ENCODE results near the gene ANKRD17. TPM values are rescaled to one million over a fixed set of nuclear protein-coding genes. Genes with fewer than 3 reads are reported as not detected.

ANKRD17 gene
- total and polyA plus RNA-seq, 9 of the 15 experiments (the other 6 are each of a cell fraction or from before 2014, with no cell fraction given) = 25.5 to 86.9 (median 52.2) TPM

DNA sequence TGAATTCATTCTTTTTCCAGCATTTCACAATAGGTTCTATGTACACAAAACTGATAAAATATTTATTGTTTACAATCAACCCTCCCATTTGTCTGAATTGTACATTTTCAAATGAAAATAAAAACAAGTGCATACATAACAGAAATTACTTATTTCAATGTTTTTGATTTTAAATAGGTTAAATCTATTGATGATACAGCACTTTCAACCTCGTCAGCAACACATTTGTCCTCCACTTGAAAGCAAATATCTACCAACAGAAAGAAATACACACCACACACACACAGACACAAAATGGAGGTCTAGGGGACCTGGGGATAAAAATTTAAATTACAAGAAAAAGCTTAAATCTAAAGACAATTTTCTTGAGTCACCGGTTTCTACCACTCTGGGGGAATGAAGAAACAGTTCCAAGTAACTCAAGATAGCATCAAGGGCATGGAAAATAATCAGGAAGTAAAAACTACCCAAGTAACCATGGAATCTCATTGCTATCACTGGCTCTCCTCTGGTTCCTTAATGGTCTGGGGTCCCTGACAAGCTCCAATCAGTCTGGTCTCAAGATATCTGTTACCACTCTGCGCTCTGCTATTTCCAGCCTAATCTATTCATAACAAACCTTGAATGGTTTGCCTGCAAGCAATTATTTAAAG lies 27.6 kb downstream of the ANKRD17 start (continued):
- TF ChIP-seq MIER1 (IDR thresholded peaks at IDR 0.05; ENCODE audit: low read depth) = no peak
- no peak for TF ChIP-seq L3MBTL2 (IDR thresholded peaks at IDR 0.05)
- TF ChIP-seq CHCHD3 (CRISPR knock-in tag; IDR thresholded peaks at IDR 0.05) = no peak
- TF ChIP-seq NR2C2 (CRISPR knock-in tag; IDR thresholded peaks at IDR 0.05) = no peak
- TF ChIP-seq NR2C2 (tag; IDR thresholded peaks at IDR 0.05) = no peak
- TF ChIP-seq, protein P1, sequence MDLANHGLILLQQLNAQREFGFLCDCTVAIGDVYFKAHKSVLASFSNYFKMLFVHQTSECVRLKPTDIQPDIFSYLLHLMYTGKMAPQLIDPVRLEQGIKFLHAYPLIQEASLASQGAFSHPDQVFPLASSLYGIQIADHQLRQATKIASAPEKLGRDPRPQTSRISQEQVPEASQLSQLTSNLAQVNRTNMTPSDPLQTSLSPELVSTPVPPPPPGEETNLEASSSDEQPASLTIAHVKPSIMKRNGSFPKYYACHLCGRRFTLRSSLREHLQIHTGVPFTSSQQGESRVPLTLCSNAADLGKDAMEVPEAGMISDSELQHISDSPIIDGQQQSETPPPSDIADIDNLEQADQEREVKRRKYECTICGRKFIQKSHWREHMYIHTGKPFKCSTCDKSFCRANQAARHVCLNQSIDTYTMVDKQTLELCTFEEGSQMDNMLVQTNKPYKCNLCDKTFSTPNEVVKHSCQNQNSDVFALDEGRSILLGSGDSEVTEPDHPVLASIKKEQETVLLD (IDR thresholded peaks at IDR 0.05) = no peak
- 0 out of 2 replicates have a peak, but pooled peaks have one; percentile 30 for TF ChIP-seq RFX1 (IDR thresholded peaks at IDR 0.05)
- no peak for TF ChIP-seq FOXK1 (CRISPR knock-in tag; IDR thresholded peaks at IDR 0.05; ENCODE audit: borderline replicate concordance)
- TF ChIP-seq GABPA (tag; conservative IDR thresholded peaks at IDR 0.05; ENCODE audit: low read depth) = no peak
- TF ChIP-seq, protein P2, sequence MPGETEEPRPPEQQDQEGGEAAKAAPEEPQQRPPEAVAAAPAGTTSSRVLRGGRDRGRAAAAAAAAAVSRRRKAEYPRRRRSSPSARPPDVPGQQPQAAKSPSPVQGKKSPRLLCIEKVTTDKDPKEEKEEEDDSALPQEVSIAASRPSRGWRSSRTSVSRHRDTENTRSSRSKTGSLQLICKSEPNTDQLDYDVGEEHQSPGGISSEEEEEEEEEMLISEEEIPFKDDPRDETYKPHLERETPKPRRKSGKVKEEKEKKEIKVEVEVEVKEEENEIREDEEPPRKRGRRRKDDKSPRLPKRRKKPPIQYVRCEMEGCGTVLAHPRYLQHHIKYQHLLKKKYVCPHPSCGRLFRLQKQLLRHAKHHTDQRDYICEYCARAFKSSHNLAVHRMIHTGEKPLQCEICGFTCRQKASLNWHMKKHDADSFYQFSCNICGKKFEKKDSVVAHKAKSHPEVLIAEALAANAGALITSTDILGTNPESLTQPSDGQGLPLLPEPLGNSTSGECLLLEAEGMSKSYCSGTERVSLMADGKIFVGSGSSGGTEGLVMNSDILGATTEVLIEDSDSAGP (CRISPR knock-in tag; IDR thresholded peaks at IDR 0.05) = no peak
- no peak for TF ChIP-seq SRSF3 (IDR thresholded peaks at IDR 0.05; ENCODE audit: insufficient read depth, low read length)
- TF ChIP-seq, protein P3, sequence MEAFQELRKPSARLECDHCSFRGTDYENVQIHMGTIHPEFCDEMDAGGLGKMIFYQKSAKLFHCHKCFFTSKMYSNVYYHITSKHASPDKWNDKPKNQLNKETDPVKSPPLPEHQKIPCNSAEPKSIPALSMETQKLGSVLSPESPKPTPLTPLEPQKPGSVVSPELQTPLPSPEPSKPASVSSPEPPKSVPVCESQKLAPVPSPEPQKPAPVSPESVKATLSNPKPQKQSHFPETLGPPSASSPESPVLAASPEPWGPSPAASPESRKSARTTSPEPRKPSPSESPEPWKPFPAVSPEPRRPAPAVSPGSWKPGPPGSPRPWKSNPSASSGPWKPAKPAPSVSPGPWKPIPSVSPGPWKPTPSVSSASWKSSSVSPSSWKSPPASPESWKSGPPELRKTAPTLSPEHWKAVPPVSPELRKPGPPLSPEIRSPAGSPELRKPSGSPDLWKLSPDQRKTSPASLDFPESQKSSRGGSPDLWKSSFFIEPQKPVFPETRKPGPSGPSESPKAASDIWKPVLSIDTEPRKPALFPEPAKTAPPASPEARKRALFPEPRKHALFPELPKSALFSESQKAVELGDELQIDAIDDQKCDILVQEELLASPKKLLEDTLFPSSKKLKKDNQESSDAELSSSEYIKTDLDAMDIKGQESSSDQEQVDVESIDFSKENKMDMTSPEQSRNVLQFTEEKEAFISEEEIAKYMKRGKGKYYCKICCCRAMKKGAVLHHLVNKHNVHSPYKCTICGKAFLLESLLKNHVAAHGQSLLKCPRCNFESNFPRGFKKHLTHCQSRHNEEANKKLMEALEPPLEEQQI (IDR thresholded peaks at IDR 0.05) = no peak
- TF ChIP-seq, protein P4, sequence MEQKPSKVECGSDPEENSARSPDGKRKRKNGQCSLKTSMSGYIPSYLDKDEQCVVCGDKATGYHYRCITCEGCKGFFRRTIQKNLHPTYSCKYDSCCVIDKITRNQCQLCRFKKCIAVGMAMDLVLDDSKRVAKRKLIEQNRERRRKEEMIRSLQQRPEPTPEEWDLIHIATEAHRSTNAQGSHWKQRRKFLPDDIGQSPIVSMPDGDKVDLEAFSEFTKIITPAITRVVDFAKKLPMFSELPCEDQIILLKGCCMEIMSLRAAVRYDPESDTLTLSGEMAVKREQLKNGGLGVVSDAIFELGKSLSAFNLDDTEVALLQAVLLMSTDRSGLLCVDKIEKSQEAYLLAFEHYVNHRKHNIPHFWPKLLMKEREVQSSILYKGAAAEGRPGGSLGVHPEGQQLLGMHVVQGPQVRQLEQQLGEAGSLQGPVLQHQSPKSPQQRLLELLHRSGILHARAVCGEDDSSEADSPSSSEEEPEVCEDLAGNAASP (IDR thresholded peaks at IDR 0.05) = no peak
- TF ChIP-seq SOX6 (IDR thresholded peaks at IDR 0.05) = no peak
- TF ChIP-seq KDM5B (IDR thresholded peaks at IDR 0.05; ENCODE audit: insufficient replicate concordance, low read depth, low read length) = no peak
- TF ChIP-seq, protein P5, sequence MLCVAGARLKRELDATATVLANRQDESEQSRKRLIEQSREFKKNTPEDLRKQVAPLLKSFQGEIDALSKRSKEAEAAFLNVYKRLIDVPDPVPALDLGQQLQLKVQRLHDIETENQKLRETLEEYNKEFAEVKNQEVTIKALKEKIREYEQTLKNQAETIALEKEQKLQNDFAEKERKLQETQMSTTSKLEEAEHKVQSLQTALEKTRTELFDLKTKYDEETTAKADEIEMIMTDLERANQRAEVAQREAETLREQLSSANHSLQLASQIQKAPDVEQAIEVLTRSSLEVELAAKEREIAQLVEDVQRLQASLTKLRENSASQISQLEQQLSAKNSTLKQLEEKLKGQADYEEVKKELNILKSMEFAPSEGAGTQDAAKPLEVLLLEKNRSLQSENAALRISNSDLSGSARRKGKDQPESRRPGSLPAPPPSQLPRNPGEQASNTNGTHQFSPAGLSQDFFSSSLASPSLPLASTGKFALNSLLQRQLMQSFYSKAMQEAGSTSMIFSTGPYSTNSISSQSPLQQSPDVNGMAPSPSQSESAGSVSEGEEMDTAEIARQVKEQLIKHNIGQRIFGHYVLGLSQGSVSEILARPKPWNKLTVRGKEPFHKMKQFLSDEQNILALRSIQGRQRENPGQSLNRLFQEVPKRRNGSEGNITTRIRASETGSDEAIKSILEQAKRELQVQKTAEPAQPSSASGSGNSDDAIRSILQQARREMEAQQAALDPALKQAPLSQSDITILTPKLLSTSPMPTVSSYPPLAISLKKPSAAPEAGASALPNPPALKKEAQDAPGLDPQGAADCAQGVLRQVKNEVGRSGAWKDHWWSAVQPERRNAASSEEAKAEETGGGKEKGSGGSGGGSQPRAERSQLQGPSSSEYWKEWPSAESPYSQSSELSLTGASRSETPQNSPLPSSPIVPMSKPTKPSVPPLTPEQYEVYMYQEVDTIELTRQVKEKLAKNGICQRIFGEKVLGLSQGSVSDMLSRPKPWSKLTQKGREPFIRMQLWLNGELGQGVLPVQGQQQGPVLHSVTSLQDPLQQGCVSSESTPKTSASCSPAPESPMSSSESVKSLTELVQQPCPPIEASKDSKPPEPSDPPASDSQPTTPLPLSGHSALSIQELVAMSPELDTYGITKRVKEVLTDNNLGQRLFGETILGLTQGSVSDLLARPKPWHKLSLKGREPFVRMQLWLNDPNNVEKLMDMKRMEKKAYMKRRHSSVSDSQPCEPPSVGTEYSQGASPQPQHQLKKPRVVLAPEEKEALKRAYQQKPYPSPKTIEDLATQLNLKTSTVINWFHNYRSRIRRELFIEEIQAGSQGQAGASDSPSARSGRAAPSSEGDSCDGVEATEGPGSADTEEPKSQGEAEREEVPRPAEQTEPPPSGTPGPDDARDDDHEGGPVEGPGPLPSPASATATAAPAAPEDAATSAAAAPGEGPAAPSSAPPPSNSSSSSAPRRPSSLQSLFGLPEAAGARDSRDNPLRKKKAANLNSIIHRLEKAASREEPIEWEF (CRISPR knock-in tag; IDR thresholded peaks at IDR 0.05) = no peak
